Measurements from ENCODE around the gene DMD. TPM values are rescaled to one million over a fixed set of nuclear protein-coding genes. Genes with fewer than 3 reads are reported as not detected.
"Not testable (repeated sequence)": the region's sequence is repeated elsewhere in the genome, so short reads cannot be mapped to it uniquely, and the experiment has no call there.

Gene DMD
- total and polyA plus RNA-seq, 4 experiments from 2014 or later: 0.18 to 0.55 (median 0.19) TPM; not detected in 1

GRCh38 chrX:31600823-31601222 lies 1610.5 kb downstream of the DMD start:
- no peaks in the 10 kb centered on the region for H3K9me3 ChIP-seq (ENCODE audit: control insufficient read depth in 1 of 2, low read length in 2 of 2)
- no peak overlapping the region for H3K4me3 Mint-ChIP-seq
- H3K27me3 Mint-ChIP-seq: no peaks in the 10 kb centered on the region
- no peak overlapping the region for H3K4me3 ChIP-seq (ENCODE audit: low read length in 2 of 2)
- H3K27me3 ChIP-seq (ENCODE audit: insufficient read depth, low read length): no peaks in the 10 kb centered on the region
- no peaks in the 10 kb centered on the region for H3K36me3 ChIP-seq (ENCODE audit: insufficient read depth, low read length)
- H3K27ac ChIP-seq (ENCODE audit: low read depth, low read length): no peak overlapping the region
- intact Hi-C loops (cut with micrococcal nuclease): no loop called here
- peaks cover 0 to 4% (median 0%) of the 10 kb centered on the region in 8 donors for H3K9me3 Mint-ChIP-seq
- no peak overlapping the region for H3K27ac Mint-ChIP-seq
- DNase-seq: no peak
- H3K4me1 Mint-ChIP-seq: no peaks in the 10 kb centered on the region
- ChIA-PET CTCF (ENCODE audit: partially characterized antibody) (no interaction called here), POLR2A (ENCODE audit: partially characterized antibody) (no interaction called here)
- H3K4me1 ChIP-seq (ENCODE audit: insufficient read depth, low read length): no peaks in the 10 kb centered on the region
- no peaks in the 10 kb centered on the region for H3K36me3 Mint-ChIP-seq

DNA sequence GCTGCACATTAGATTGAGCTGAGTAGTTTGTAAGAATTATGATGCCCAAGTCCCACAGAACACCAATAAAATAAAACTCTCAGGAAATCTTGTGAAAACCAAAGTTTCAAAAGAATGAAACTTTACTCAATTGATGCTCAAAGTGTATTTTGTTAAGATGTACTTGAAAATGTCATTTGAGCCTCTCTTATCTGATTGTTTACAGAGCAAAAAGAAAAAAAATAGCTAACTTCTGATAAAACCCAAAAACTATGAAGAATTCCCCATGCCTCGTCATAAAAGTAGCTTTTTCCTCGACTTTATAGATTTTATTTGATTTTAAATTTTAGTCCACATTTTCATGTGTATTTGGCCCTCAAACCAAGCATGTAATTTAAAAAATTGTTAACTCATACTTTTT lies 1618.0 kb downstream of the DMD start:
- no peaks in the 10 kb centered on the region for H3K27me3 ChIP-seq (ENCODE audit: insufficient read depth, low read length)
- H3K36me3 Mint-ChIP-seq: no peaks in the 10 kb centered on the region
- POLR2A ChIA-PET (ENCODE audit: partially characterized antibody): no interaction called here
- no peaks in the 10 kb centered on the region for H3K4me1 ChIP-seq (ENCODE audit: insufficient read depth, low read length)
- no peaks in the 10 kb centered on the region for H3K9me3 Mint-ChIP-seq
- no peaks in the 10 kb centered on the region for H3K36me3 ChIP-seq (ENCODE audit: insufficient read depth, low read length)
- H3K27ac ChIP-seq (ENCODE audit: low read depth, low read length): no peak overlapping the region
- no peak for DNase-seq
- H3K4me1 Mint-ChIP-seq: no peaks in the 10 kb centered on the region
- intact Hi-C loops (cut with micrococcal nuclease): no loop called here
- no peaks in the 10 kb centered on the region for H3K27me3 Mint-ChIP-seq
- CTCF ChIA-PET (ENCODE audit: partially characterized antibody): no interaction called here
- H3K27ac Mint-ChIP-seq: no peak overlapping the region
- no peak overlapping the region for H3K4me3 ChIP-seq (ENCODE audit: low read length in 2 of 2)
- no peak overlapping the region for H3K4me3 Mint-ChIP-seq
- H3K9me3 ChIP-seq (ENCODE audit: control insufficient read depth in 1 of 2, low read length in 2 of 2): no peaks in the 10 kb centered on the region

DNA sequence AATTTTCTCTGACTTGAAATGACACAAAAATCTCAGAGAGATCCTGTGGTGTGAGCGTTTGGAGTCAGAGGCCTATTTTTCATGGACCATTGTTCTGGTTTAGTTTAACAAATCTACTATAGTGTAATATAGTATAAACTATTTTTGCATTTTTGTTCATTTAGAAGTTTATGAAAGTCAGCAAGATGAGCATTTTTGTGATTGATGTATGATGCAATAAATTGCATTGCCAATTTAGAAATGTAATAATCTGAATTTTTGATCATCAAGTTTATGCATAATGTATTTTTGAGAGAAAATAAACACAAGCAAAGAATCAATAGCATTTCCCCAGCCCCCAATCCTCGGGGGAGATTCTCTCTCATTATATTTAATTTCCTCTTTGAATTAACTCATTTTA lies 1620.0 kb downstream of the DMD start:
- Mint-ChIP-seq H3K4me1 (no peaks in the 10 kb centered on the region), H3K27ac (no peak overlapping the region), H3K9me3 (peaks cover 0 to 3% (median 0%) of the 10 kb centered on the region in 8 donors), H3K36me3 (no peaks in the 10 kb centered on the region), H3K4me3 (no peak overlapping the region), H3K27me3 (no peaks in the 10 kb centered on the region)
- H3K4me3 ChIP-seq (ENCODE audit: low read length in 2 of 2): no peak overlapping the region
- H3K9me3 ChIP-seq (ENCODE audit: control insufficient read depth in 1 of 2, low read length in 2 of 2): no peaks in the 10 kb centered on the region
- no peaks in the 10 kb centered on the region for H3K27me3 ChIP-seq (ENCODE audit: insufficient read depth, low read length)
- CTCF ChIA-PET (ENCODE audit: partially characterized antibody): no interaction called here
- H3K27ac ChIP-seq (ENCODE audit: low read depth, low read length): no peak overlapping the region
- no peaks in the 10 kb centered on the region for H3K4me1 ChIP-seq (ENCODE audit: insufficient read depth, low read length)
- H3K36me3 ChIP-seq (ENCODE audit: insufficient read depth, low read length): no peaks in the 10 kb centered on the region
- POLR2A ChIA-PET (ENCODE audit: partially characterized antibody): no interaction called here
- DNase-seq: no peak
- intact Hi-C loops (cut with micrococcal nuclease): no loop called here

- DNase-seq: no peak
- Mint-ChIP-seq H3K4me3 (no peak overlapping the region), H3K27ac (no peak overlapping the region), H3K27me3 (no peaks in the 10 kb centered on the region), H3K9me3 (peaks cover 0 to 3% (median 0%) of the 10 kb centered on the region in 8 donors), H3K4me1 (no peaks in the 10 kb centered on the region), H3K36me3 (no peaks in the 10 kb centered on the region)
- intact Hi-C loops (cut with micrococcal nuclease): no loop called here
- ChIA-PET POLR2A (ENCODE audit: partially characterized antibody) (no interaction called here), CTCF (ENCODE audit: partially characterized antibody) (no interaction called here)
- H3K27me3 ChIP-seq (ENCODE audit: insufficient read depth, low read length): no peaks in the 10 kb centered on the region
- H3K36me3 ChIP-seq (ENCODE audit: insufficient read depth, low read length): no peaks in the 10 kb centered on the region
- no peak overlapping the region for H3K4me3 ChIP-seq (ENCODE audit: low read length in 2 of 2)
- no peaks in the 10 kb centered on the region for H3K9me3 ChIP-seq (ENCODE audit: control insufficient read depth in 1 of 2, low read length in 2 of 2)
- no peaks in the 10 kb centered on the region for H3K4me1 ChIP-seq (ENCODE audit: insufficient read depth, low read length)
- H3K27ac ChIP-seq (ENCODE audit: low read depth, low read length): no peak overlapping the region
Measured at GRCh38 chrX:31590581-31591114, 1620.7 kb downstream of the DMD start.

DNA sequence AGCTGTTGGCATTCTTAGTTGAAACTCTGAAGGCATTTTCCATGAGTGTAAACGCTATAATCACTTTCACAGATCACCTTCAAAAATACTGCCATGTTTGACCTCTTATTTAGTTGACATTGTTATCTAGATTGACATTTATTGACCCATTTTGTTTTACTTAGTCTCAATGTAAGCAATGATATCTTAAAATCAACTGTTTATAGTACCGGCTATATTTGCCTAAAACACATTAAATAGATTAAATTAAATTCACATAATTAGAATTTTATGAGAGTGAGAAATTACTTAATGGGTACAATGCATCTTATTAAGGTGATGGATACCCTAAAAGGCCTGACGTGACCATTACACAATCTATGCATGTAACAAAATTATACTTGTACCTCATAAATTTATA lies 1621.8 kb downstream of the DMD start:
- H3K4me1 Mint-ChIP-seq: no peaks in the 10 kb centered on the region
- peaks cover 0 to 4% (median 0%) of the 10 kb centered on the region in 8 donors for H3K9me3 Mint-ChIP-seq
- CTCF ChIA-PET (ENCODE audit: partially characterized antibody): no interaction called here
- no peaks in the 10 kb centered on the region for H3K4me1 ChIP-seq (ENCODE audit: insufficient read depth, low read length)
- no peak overlapping the region for H3K4me3 ChIP-seq (ENCODE audit: low read length in 2 of 2)
- H3K36me3 Mint-ChIP-seq: no peaks in the 10 kb centered on the region
- no peaks in the 10 kb centered on the region for H3K27me3 Mint-ChIP-seq
- no peak overlapping the region for H3K27ac ChIP-seq (ENCODE audit: low read depth, low read length)
- POLR2A ChIA-PET (ENCODE audit: partially characterized antibody): no interaction called here
- H3K27ac Mint-ChIP-seq: no peak overlapping the region
- H3K36me3 ChIP-seq (ENCODE audit: insufficient read depth, low read length): no peaks in the 10 kb centered on the region
- intact Hi-C loops (cut with micrococcal nuclease): no loop called here
- no peak overlapping the region for H3K4me3 Mint-ChIP-seq
- H3K27me3 ChIP-seq (ENCODE audit: insufficient read depth, low read length): no peaks in the 10 kb centered on the region
- no peak for DNase-seq
- no peaks in the 10 kb centered on the region for H3K9me3 ChIP-seq (ENCODE audit: control insufficient read depth in 1 of 2, low read length in 2 of 2)

GRCh38 chrX:31588355-31588754 lies 1623.0 kb downstream of the DMD start:
- Mint-ChIP-seq H3K9me3 (peaks cover 0 to 5% (median under 1%) of the 10 kb centered on the region in 8 donors), H3K4me1 (no peaks in the 10 kb centered on the region), H3K4me3 (no peak overlapping the region), H3K36me3 (no peaks in the 10 kb centered on the region), H3K27me3 (no peaks in the 10 kb centered on the region), H3K27ac (no peak overlapping the region)
- POLR2A ChIA-PET (ENCODE audit: partially characterized antibody): no interaction called here
- no peak for DNase-seq
- H3K27ac ChIP-seq (ENCODE audit: low read depth, low read length): no peak overlapping the region
- no peak overlapping the region for H3K4me3 ChIP-seq (ENCODE audit: low read length in 2 of 2)
- H3K4me1 ChIP-seq (ENCODE audit: insufficient read depth, low read length): no peaks in the 10 kb centered on the region
- intact Hi-C loops (cut with micrococcal nuclease): no loop called here
- no peaks in the 10 kb centered on the region for H3K27me3 ChIP-seq (ENCODE audit: insufficient read depth, low read length)
- CTCF ChIA-PET (ENCODE audit: partially characterized antibody): no interaction called here
- H3K9me3 ChIP-seq (ENCODE audit: control insufficient read depth in 1 of 2, low read length in 2 of 2): no peaks in the 10 kb centered on the region
- H3K36me3 ChIP-seq (ENCODE audit: insufficient read depth, low read length): no peaks in the 10 kb centered on the region

DNA sequence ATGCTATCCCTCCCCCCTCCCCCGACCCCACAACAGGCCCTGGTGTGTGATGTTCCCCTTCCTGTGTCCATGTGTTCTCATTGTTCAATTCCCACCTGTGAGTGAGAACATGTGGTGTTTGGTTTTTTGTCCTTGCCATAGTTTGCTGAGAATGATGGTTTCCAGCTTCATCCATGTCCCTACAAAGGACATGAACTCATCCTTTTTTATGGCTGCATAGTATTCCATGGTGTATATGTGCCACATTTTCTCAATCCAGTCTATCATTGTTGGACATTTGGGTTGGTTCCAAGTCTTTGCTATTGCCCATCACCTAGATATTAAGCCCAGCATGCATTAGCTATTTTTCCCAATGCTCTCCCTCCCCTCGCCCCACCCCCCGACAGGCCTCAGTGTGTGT lies 1627.5 kb downstream of the DMD start:
- H3K4me3 Mint-ChIP-seq; H3K36me3 ChIP-seq (ENCODE audit: insufficient read depth, low read length); POLR2A ChIA-PET (ENCODE audit: partially characterized antibody); H3K27me3 Mint-ChIP-seq; H3K4me1 ChIP-seq (ENCODE audit: insufficient read depth, low read length); DNase-seq; H3K27me3 ChIP-seq (ENCODE audit: insufficient read depth, low read length); intact Hi-C loops (cut with micrococcal nuclease); H3K36me3 Mint-ChIP-seq; H3K9me3 ChIP-seq (ENCODE audit: control insufficient read depth in 1 of 2, low read length in 2 of 2); H3K27ac ChIP-seq (ENCODE audit: low read depth, low read length); H3K27ac Mint-ChIP-seq; H3K4me1 Mint-ChIP-seq; H3K9me3 Mint-ChIP-seq; CTCF ChIA-PET (ENCODE audit: partially characterized antibody); H3K4me3 ChIP-seq (ENCODE audit: low read length in 2 of 2): not testable (repeated sequence)

GRCh38 chrX:31580726-31581125 lies 1630.6 kb downstream of the DMD start:
- Mint-ChIP-seq H3K4me1 (no peaks in the 10 kb centered on the region), H3K27ac (no peak overlapping the region), H3K27me3 (peaks cover 0 to 3% of the 10 kb centered on the region in 2 donors), H3K9me3 (peaks cover 0 to 7% (median under 1%) of the 10 kb centered on the region in 8 donors), H3K4me3 (no peak overlapping the region), H3K36me3 (no peaks in the 10 kb centered on the region)
- Histone ChIP-seq H3K27me3 (ENCODE audit: insufficient read depth, low read length) (no peaks in the 10 kb centered on the region), H3K9me3 (ENCODE audit: control insufficient read depth in 1 of 2, low read length in 2 of 2) (no peaks in the 10 kb centered on the region), H3K36me3 (ENCODE audit: insufficient read depth, low read length) (no peaks in the 10 kb centered on the region), H3K4me3 (ENCODE audit: low read length in 2 of 2) (no peak overlapping the region), H3K4me1 (ENCODE audit: insufficient read depth, low read length) (no peaks in the 10 kb centered on the region), H3K27ac (ENCODE audit: low read depth, low read length) (no peak overlapping the region)
- CTCF ChIA-PET (ENCODE audit: partially characterized antibody): no interaction called here
- intact Hi-C loops (cut with micrococcal nuclease): no loop called here
- DNase-seq: no peak
- POLR2A ChIA-PET (ENCODE audit: partially characterized antibody): no interaction called here
